ENCODE data around the gene NANS. TPM values are rescaled to one million over a fixed set of nuclear protein-coding genes. Genes with fewer than 3 reads are reported as not detected.
"Not testable (repeated sequence)": the region's sequence is repeated elsewhere in the genome, so short reads cannot be mapped to it uniquely, and the experiment has no call there.

Gene NANS
- polyA plus RNA-seq, 4 donors: 36.8 to 40.4 (median 39.0) TPM

GRCh38 chr9:98096091-98096490 lies 39.6 kb downstream of the NANS start:
- DNase-seq (ENCODE audit: low read depth in 4 of 4, low spot score in 3 of 4): no peak

- DNase-seq (ENCODE audit: low read depth in 4 of 4, low spot score in 3 of 4): no peak
Measured at GRCh38 chr9:98097836-98098235, 41.3 kb downstream of the NANS start.

GRCh38 chr9:98099346-98099745 lies 42.8 kb downstream of the NANS start:
- no peak for DNase-seq (ENCODE audit: low read depth in 4 of 4, low spot score in 3 of 4)

GRCh38 chr9:98099898-98100297 lies 43.4 kb downstream of the NANS start:
- DNase-seq (ENCODE audit: low read depth in 4 of 4, low spot score in 3 of 4): no peak

- DNase-seq (ENCODE audit: low read depth in 4 of 4, low spot score in 3 of 4): no peak
Measured at GRCh38 chr9:98100456-98100855, 43.9 kb downstream of the NANS start.

- DNase-seq (ENCODE audit: low read depth in 4 of 4, low spot score in 3 of 4): no peak
Measured at GRCh38 chr9:98101416-98101815, 44.9 kb downstream of the NANS start.

- no peak for DNase-seq (ENCODE audit: low read depth in 4 of 4, low spot score in 3 of 4)
Measured at GRCh38 chr9:98101868-98102273, 45.3 kb downstream of the NANS start.

GRCh38 chr9:98104445-98104881 lies 47.9 kb downstream of the NANS start:
- DNase-seq (ENCODE audit: low read depth in 4 of 4, low spot score in 3 of 4): no peak

GRCh38 chr9:98105006-98105405 lies 48.5 kb downstream of the NANS start:
- DNase-seq (ENCODE audit: low read depth in 4 of 4, low spot score in 3 of 4): no peak

- no peak for DNase-seq (ENCODE audit: low read depth in 4 of 4, low spot score in 3 of 4)
Measured at GRCh38 chr9:98107926-98108325, 51.4 kb downstream of the NANS start.

GRCh38 chr9:98108531-98109031 lies 52.0 kb downstream of the NANS start:
- no peak for DNase-seq (ENCODE audit: low read depth in 4 of 4, low spot score in 3 of 4)

GRCh38 chr9:98109052-98109451 lies 52.5 kb downstream of the NANS start:
- DNase-seq (ENCODE audit: low read depth in 4 of 4, low spot score in 3 of 4): no peak

GRCh38 chr9:98117097-98117496 lies 60.6 kb downstream of the NANS start:
- DNase-seq (ENCODE audit: low read depth in 4 of 4, low spot score in 3 of 4): not testable (repeated sequence)

- DNase-seq (ENCODE audit: low read depth in 4 of 4, low spot score in 3 of 4): no peak
Measured at GRCh38 chr9:98117984-98118639, 61.6 kb downstream of the NANS start.

GRCh38 chr9:98118640-98119601 lies 62.4 kb downstream of the NANS start, which contains the start of gene TRIM14:
TSS of gene TRIM14 (minus strand) at chr9:98119222. CDS start at chr9:98119188, 34 bp downstream.
- peak; percentile 21 to 35 (median 30) for DNase-seq (ENCODE audit: low read depth in 4 of 4, low spot score in 3 of 4)

- no peak for DNase-seq (ENCODE audit: low read depth in 4 of 4, low spot score in 3 of 4)
Measured at GRCh38 chr9:98120476-98120875, 63.9 kb downstream of the NANS start.

- DNase-seq (ENCODE audit: low read depth in 4 of 4, low spot score in 3 of 4): no peak
Measured at GRCh38 chr9:98121058-98121457, 64.5 kb downstream of the NANS start.

- not testable (repeated sequence) for DNase-seq (ENCODE audit: low read depth in 4 of 4, low spot score in 3 of 4)
Measured at GRCh38 chr9:98124091-98124490, 67.6 kb downstream of the NANS start.

GRCh38 chr9:98124637-98125426 lies 68.3 kb downstream of the NANS start:
- DNase-seq (ENCODE audit: low read depth in 4 of 4, low spot score in 3 of 4): no peak

- no peak for DNase-seq (ENCODE audit: low read depth in 4 of 4, low spot score in 3 of 4)
Measured at GRCh38 chr9:98127226-98127625, 70.7 kb downstream of the NANS start.

GRCh38 chr9:98128316-98128715 lies 71.8 kb downstream of the NANS start:
- no peak for DNase-seq (ENCODE audit: low read depth in 4 of 4, low spot score in 3 of 4)

All from left renal pelvis (tissue), 4 donors.